ENCODE measurements around the gene P2RX2. TPM values are rescaled to one million over a fixed set of nuclear protein-coding genes. Genes with fewer than 3 reads are reported as not detected.

Gene P2RX2
- total and polyA plus RNA-seq, 2 experiments from 2014 or later = 1.1 to 1.7 TPM

DNA sequence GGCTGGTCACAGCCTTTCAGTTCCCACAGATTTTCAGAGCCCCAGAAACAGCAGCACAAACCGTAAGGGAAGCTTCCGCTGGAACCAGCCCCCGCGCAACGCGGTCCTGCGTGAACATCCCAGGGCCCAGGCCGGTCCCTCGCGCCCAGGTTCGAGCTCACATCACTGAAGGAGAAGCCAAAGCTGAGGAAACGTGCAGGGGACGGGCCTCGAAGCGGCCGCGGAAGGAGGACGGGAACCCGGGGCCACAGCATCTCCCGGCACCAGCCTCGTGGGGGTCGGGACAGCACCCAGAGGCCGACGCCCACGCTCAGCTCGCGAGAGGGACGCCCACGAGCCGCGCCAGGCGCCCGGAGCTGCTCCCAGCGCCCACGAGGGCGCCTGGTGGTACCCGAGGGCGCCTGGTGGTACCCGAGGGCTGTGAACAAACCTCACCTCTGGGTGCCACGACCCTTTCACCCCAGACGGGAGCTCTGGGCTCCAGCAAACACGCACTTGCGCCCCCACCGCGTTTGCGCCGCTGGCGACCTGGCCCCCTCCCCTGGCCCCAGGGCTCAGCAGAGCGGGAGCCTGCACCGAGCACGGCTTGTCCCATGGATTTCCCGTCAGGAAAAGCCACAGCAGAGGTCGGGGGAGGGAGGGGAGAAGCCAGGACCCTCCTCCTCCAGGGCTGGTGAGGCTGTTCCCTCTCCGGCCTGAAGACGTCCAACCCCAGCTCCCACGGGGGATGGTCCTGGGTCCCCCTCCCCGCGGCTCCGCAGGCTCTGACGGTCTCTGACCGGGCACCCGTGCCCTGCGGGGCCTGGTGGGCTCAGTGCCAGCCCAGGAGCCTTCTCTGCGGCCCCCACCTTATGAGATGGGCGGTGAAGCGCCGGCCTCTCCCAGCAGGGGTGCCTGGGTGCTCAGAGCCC is 15.1 kb upstream of the P2RX2 start (continued):
- no peak for TF ChIP-seq ZNF462 (CRISPR knock-in tag; IDR thresholded peaks at IDR 0.05)
- no peak for TF ChIP-seq CREB1 (CRISPR knock-in tag; IDR thresholded peaks at IDR 0.05; ENCODE audit: low read depth)

- H3K4me2 ChIP-seq = no peak overlapping the region
- H3K27ac ChIP-seq (ENCODE audit: low read depth) = no peak overlapping the region
- no peaks in the 10 kb centered on the region for H3K79me2 ChIP-seq (replicated peaks; ENCODE audit: insufficient read depth)
- Mint-ChIP-seq H3K36me3 (ENCODE audit: low read depth) (no peaks in the 10 kb centered on the region), H3K27me3 (ENCODE audit: insufficient read depth, low read depth, poor library complexity) (peaks cover 72% of the 10 kb centered on the region), H3K9me3 (no peaks in the 10 kb centered on the region), H3K27ac (no peak overlapping the region), H3K4me1 (peaks cover 12% of the 10 kb centered on the region), H3K4me3 (no peak overlapping the region)
- H3F3A ChIP-seq (replicated peaks; ENCODE audit: low read depth) = peaks cover 15% of the 10 kb centered on the region; the same call in 1 of the 2 replicates
- H3K4me3 ChIP-seq = no peak overlapping the region
- no peak for DNase-seq (ENCODE audit: low spot score)
- H3K4me1 ChIP-seq (ENCODE audit: insufficient read depth) = no peaks in the 10 kb centered on the region
- H2AFZ ChIP-seq = no peak overlapping the region
- H3K36me3 ChIP-seq (ENCODE audit: insufficient read depth) = no peaks in the 10 kb centered on the region
- H4K20me1 ChIP-seq (replicated peaks; ENCODE audit: insufficient read depth) = no peaks in the 10 kb centered on the region
- no peaks in the 10 kb centered on the region for H3K9me2 ChIP-seq (ENCODE audit: insufficient read depth)
- H3K27me3 ChIP-seq (ENCODE audit: insufficient read depth) = peaks cover 78% of the 10 kb centered on the region
- peak; percentile 4; the same call in 2 of the 3 replicates for ATAC-seq
- TF ChIP-seq ZNF114 (CRISPR knock-in tag; IDR thresholded peaks at IDR 0.05) (no peak), POLR2AphosphoS5 (IDR thresholded peaks at IDR 0.05; ENCODE audit: low read depth) (no peak), ZNF331 (CRISPR knock-in tag; IDR thresholded peaks at IDR 0.05; ENCODE audit: low read depth) (no peak), EZH2phosphoT487 (IDR thresholded peaks at IDR 0.05; ENCODE audit: unreplicated experiment) (no peak), CREB1 (CRISPR knock-in tag; IDR thresholded peaks at IDR 0.05; ENCODE audit: low read depth) (no peak), JUNB (IDR thresholded peaks at IDR 0.05; ENCODE audit: unreplicated experiment) (no peak), NANOG (IDR thresholded peaks at IDR 0.05; ENCODE audit: borderline replicate concordance) (no peak), STAT1 (IDR thresholded peaks at IDR 0.05; ENCODE audit: unreplicated experiment) (no peak), EZH2 (IDR thresholded peaks at IDR 0.05; ENCODE audit: low read depth, unreplicated experiment) (no peak)
- TF ChIP-seq, protein P1, sequence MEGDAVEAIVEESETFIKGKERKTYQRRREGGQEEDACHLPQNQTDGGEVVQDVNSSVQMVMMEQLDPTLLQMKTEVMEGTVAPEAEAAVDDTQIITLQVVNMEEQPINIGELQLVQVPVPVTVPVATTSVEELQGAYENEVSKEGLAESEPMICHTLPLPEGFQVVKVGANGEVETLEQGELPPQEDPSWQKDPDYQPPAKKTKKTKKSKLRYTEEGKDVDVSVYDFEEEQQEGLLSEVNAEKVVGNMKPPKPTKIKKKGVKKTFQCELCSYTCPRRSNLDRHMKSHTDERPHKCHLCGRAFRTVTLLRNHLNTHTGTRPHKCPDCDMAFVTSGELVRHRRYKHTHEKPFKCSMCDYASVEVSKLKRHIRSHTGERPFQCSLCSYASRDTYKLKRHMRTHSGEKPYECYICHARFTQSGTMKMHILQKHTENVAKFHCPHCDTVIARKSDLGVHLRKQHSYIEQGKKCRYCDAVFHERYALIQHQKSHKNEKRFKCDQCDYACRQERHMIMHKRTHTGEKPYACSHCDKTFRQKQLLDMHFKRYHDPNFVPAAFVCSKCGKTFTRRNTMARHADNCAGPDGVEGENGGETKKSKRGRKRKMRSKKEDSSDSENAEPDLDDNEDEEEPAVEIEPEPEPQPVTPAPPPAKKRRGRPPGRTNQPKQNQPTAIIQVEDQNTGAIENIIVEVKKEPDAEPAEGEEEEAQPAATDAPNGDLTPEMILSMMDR (conservative IDR thresholded peaks at IDR 0.05; ENCODE audit: low read depth in 2 of 2) = no peak
- TF ChIP-seq, protein P2, sequence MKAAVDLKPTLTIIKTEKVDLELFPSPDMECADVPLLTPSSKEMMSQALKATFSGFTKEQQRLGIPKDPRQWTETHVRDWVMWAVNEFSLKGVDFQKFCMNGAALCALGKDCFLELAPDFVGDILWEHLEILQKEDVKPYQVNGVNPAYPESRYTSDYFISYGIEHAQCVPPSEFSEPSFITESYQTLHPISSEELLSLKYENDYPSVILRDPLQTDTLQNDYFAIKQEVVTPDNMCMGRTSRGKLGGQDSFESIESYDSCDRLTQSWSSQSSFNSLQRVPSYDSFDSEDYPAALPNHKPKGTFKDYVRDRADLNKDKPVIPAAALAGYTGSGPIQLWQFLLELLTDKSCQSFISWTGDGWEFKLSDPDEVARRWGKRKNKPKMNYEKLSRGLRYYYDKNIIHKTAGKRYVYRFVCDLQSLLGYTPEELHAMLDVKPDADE (IDR thresholded peaks at IDR 0.05) = no peak
These were observed 14.4 kb upstream of the P2RX2 start for GRCh38 chr12:132604151-132604618.
